Hematopoietic multipotent progenitor cell treated with erythropoietin and hydrocortisone succinate and interleukin-3 and kit ligand, for 15 days (in vitro differentiated cells): Measurements from ENCODE around the gene FAIM.
A peak's percentile ranks its signal among the peaks of the same experiment; 100 is the strongest.
"Not testable (repeated sequence)": the region's sequence is repeated elsewhere in the genome, so short reads cannot be mapped to it uniquely, and the experiment has no call there.

Experiments
- DNase-seq: peaks from one replicate; pipeline ENCODE4 v3.0.0-alpha.2; 2015; ENCODE audit warnings: low spot score

FAIM gene, protein sequence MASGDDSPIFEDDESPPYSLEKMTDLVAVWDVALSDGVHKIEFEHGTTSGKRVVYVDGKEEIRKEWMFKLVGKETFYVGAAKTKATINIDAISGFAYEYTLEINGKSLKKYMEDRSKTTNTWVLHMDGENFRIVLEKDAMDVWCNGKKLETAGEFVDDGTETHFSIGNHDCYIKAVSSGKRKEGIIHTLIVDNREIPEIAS

GRCh38 chr3:138608322-138609135 is at the start of gene FAIM:
FAIM (plus strand) TSS chr3:138608771; CDS start chr3:138619727, 10,956 bp downstream.
- DNase-seq: no peak

GRCh38 chr3:138559134-138559533 is 49.4 kb upstream of the FAIM start:
- no peak for DNase-seq

GRCh38 chr3:138560501-138560900 is 48.1 kb upstream of the FAIM start:
- no peak for DNase-seq

- DNase-seq: not testable (repeated sequence)
These were observed 45.7 kb upstream of the FAIM start for GRCh38 chr3:138562902-138563301.

GRCh38 chr3:138566293-138566692 is 42.3 kb upstream of the FAIM start:
- not testable (repeated sequence) for DNase-seq

GRCh38 chr3:138567403-138567802 is 41.2 kb upstream of the FAIM start:
- DNase-seq: no peak

- DNase-seq: no peak
These were observed 39.5 kb upstream of the FAIM start for GRCh38 chr3:138569090-138569489.

GRCh38 chr3:138569624-138570023 is 38.9 kb upstream of the FAIM start:
- not testable (repeated sequence) for DNase-seq

DNA sequence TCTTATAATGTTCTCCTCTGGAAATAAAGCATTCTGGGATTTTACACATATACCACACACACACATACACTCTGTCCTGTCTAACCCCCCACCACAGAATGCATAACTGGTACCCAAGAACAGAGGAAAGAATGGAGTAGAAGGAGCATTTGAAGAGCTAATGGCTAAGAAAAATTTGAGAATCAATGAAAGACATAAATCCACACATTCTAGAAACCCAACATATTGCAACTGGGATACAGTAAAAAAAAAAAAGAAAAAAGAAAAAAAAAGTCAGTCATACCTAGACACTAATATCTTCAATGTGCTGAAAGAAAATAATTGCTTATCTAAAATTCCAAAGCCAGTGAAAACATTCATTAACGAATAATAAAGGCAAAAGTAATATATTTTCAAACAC is 35.4 kb upstream of the FAIM start:
- no peak for DNase-seq

- no peak for DNase-seq
These were observed 30.4 kb upstream of the FAIM start for GRCh38 chr3:138578141-138578540.

DNA sequence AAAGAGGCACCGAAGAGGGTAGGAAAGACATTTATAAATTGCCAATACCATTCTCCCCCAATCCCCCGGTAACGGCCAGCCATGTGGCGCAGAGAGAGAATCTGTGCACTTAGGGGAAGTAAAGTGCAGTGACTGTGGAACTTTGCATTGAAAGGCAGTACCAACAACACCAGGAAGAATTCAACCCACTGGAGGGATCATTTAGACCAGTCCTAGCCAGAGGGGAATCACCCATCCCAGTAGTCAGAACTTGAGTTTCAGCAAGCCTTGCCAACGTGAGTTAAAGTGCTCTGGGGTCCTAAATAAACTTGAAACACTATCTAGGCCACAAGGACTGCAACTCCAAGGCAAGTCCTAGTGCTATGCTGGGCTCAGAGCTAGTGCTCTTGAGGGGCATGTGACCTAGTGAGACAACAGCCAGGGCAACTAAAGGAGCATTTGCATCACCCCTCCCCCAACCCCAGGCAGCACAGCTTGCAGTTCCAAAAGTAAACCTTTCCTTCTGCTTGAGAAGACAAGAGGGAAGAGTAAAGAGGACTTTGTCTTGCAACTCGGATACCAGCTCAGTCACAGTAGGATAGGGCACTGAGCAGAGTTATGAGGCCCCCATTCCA is 29.5 kb upstream of the FAIM start:
- no peak for DNase-seq

GRCh38 chr3:138587374-138587773 is 21.2 kb upstream of the FAIM start:
- DNase-seq: no peak

GRCh38 chr3:138588445-138588844 is 20.1 kb upstream of the FAIM start:
- DNase-seq: no peak

- no peak for DNase-seq
These were observed 17.2 kb upstream of the FAIM start for GRCh38 chr3:138591392-138591791.

GRCh38 chr3:138593488-138594149 is 15.0 kb upstream of the FAIM start:
- no peak for DNase-seq

DNA sequence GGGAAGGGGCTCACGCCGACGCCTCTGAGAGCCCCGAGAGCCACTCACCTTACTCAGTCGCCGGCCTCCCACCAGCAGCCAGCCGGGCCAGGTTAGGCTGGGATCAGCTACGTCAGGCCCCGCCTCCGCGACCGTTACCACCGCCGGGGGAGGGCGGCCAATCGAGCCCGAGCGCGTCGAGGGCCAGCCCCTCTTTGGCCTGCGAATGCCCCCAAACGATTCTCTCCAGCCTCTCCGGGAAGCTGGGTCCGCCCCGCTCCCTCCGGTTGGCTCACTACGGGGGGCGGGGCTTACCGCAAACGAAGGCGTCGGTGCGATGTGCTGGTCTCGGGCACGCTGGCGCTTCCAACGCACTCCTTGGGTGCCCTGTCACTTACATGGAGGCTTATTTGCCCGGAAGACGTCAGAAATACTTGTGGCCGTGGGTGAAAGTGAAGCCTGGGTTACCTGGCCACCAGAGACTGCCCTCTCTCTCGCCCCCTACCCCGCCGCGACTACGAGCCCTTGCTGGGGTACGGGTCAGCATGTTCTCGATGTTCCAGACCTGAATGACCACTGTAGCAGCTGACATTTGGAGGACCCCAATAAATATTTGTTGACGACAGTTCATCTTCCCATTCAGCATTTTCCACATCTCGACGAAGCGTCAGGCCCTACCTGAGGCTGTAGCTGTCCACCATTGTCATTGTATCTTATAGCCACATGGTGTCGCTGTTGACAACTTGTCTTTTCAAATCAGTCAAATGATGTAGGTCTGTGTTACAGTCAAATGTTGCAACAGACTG is 14.2 kb upstream of the FAIM start, which contains the start of gene CEP70:
CEP70 (minus strand) TSS at position 111 of the 785 bp plus-strand sequence. CDS start 21,333 bp downstream, outside the sequence.
- DNase-seq: peak; percentile 87

GRCh38 chr3:138594935-138595610 is 13.5 kb upstream of the FAIM start:
- no peak for DNase-seq

GRCh38 chr3:138597186-138597976 is 11.2 kb upstream of the FAIM start:
- DNase-seq: not testable (repeated sequence)

- DNase-seq: no peak
These were observed 10.0 kb upstream of the FAIM start for GRCh38 chr3:138598534-138598933.

GRCh38 chr3:138600100-138600745 is 8.3 kb upstream of the FAIM start:
- DNase-seq: no peak
